GM18870 (cell line): ENCODE results near the gene CDC42BPA.
A peak's percentile ranks its signal among the peaks of the same experiment; 100 is the strongest.

Experiments
- ATAC-seq: cut with Tn5 transposase; IDR thresholded peaks from one replicate; pipeline ENCODE4 v1.9.1; 2021; ENCODE audit warnings: moderate library complexity; ENCODE audit not compliant: unreplicated experiment

The CDC42BPA gene

DNA sequence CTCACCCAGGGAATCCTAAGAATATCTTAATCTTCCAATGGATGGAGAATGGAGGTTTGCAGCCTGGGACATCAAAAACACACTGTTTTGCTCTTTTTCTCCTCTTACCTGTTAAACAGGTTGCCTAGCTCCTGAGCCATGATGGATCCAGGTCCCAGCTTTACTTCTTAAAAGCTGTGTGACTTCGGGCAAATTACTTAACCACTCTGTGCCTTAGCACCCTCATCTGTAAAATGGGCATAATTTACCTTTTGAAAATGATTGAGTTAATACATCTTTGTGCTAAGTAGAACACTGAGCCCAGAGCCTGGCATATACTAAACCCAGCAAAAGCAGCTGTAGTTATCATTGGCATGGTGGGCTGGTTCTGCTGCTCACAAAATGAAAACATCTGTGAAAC, 368.0 kb downstream of the CDC42BPA start:
- no peak for ATAC-seq

DNA sequence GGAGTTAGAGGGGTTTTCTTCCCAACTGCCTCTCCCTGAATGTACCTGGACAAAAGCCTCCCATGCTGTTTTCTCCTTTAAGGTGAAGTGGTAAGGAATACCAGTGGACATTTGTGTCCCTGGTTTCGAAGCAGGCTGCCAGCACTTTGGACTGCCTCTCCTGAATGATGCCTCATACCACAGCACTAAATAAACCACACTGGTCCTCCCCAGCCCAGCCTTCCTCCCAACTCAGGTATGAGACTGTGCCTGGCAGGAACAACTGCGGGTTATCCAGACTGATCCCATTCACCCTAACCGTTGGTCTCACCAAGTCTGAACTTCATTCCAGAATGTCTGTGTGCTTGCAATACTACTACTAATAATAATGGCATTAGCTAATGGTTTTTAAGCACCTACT, 368.9 kb downstream of the CDC42BPA start:
- ATAC-seq, result no peak

DNA sequence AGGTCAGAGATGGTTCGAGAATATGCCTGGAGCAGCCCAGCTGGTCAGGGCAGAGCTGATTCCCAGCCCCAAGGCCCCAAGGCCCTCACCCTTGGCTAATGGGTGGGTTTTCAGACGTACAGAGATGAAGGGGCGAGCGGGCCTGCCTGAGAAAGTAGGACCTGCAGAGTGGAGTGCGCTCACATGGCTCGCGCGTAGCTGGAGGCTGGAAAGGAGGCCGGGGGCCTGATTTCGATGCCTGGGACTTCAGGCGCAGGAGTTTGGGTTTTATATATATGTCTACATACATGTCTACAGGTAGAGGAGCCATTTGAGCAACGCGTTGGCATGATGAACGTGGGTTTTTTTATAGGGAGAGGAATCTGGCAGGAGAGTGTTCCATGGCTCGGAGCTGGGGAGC, 369.3 kb downstream of the CDC42BPA start:
- no peak for ATAC-seq

DNA sequence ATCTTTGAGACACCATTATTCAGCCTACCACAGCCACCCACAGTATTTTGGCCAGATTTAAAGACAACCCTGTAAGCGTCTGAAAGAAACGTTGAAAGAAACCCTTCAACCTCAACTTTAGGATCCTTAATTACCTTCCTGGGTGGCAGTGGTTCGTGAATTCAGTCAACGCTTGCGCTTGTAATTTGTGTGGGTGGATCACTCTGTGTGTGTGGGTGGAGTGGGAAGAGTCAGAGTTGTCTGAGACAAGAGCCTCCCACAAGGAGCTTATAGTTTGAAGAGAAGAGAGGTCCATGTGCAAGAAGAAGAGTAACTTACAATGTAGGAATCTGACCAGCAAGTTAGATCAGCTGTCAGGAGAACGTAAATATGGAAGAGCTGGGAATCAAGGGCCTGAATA, 369.8 kb downstream of the CDC42BPA start:
- no peak for ATAC-seq

DNA sequence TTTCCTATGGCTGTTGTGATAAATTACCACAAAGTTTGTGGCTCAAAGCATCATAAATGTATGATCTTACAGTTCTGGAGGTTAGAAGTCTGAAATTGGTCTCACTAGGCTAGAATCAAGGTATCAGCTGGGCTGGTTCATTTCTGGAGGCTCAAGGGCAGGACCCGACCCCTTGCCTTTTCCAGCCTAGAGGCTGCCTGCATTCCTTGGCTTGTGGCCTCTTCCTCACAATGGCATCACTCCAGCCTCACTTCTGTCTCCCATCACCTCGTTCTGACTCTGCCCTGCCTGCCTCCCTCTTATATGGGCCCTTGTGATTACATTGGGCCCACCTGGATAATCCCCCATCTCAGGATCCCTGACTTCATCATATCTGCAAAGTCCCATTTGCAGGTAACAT, 370.2 kb downstream of the CDC42BPA start:
- no peak for ATAC-seq

DNA sequence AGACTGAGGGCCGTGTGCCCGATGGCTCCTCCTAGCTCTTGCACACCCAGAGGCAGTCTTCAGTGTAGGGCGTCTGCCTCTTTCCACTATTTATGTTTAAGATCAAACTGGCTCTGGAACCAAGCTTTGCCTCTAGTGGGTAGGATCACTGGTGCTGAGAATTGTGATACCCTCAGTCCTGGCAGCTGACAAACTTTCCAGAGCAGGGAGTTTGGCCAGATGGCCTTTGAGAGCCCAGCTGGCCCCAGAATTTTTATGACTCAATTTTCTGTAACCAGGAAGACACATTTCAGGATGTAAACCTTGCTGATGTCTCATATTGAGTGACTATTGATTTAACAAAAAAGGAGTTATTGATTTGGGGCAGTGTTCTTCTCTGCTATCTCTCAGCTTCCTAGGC, 371.5 kb downstream of the CDC42BPA start:
- ATAC-seq, result no peak

DNA sequence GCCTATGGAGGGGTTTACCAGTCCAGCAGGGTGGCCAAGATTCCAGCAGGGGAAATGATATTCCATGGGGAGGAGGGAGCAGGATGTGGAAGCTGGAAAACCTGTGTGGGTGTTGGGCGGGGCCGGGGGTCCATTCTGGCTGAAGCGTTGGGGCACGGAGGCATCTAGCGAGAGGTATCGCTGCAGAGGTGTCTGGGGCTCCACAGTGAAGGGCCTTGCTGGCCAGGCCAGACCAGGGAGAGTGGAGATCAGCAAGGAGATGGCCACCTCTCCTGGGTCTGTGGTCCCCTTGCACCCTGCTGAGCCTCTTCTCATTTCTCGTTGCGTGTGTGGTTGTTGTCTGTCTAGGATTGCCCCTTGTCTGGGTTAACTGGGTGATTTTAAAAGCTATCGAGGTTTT, 372.0 kb downstream of the CDC42BPA start:
- ATAC-seq, result no peak

DNA sequence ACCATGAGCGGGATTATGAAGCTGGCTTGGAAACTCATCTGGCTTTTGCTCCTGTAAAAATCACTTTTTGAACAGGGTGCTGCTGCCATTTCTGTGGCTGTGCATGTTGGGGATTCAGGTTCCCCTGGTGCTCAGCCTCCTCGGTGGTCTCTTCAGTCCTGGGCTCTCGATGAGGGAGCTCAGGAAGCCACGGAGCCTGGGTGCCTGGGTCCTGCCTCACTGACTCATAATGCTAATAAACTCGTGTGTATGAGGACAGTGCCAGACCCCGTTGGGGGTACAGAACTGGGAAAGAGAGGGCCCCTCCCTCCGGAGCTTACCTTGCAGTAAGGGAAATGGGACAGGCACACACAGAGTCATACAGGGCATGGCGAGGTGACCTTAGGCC, 372.4 kb downstream of the CDC42BPA start:
- ATAC-seq, result no peak

DNA sequence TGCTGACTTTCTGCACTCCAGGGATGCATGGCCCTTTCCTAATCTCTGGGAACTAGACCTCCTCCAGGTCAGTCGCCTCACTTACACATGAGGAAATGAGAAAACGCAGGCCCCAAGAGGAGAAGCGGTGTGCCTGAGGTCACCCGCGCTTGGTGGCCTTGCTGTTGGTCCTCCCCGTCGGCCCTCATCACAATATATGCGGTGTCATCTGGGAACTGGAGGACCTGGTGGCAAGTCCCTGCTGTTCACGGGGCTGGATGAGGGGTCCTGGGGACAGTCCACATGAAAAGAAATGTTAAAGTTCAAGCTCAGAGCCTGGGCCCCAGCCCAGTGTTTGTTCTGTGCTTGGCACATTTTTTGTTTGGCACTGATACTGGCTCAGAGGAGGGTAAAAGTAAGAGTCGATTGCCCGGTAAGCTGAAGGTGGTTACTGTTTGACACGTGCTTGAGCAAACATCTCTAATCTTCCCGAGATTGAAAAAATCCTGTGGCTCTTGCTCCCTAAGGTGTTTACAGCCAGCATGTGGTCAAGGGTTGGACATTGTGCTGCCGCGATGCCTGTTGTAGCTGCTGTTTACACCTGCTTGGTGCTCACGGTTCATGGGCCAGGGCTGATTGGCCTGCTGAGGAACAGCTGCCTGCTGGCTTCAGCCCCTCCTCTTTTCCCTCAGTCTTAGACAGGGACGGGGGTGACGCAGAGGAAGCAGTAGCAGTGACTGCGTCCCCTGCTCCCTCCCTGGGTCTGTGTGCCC, 373.0 kb downstream of the CDC42BPA start:
- ATAC-seq, result no peak

DNA sequence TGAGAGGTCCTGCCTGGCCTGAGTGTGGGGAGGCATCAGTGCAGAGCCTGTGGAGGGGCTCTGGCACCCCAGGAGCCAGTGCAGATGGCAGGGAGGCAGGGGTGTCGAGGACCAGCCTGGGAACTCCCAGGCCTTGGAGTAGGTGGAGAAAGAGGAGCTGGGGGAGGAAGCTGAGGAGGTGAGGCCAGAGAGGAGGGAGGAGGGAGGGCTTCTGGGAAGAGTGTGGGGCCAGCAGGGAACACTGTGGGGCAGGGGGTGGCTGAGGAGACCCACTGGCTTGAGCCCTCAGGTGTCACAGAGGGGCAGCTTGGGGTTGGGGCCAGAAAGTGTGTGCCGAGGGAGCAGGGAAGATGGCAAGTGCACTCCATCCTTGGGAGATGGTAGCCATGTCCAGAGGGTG, 374.4 kb downstream of the CDC42BPA start:
- no peak for ATAC-seq

DNA sequence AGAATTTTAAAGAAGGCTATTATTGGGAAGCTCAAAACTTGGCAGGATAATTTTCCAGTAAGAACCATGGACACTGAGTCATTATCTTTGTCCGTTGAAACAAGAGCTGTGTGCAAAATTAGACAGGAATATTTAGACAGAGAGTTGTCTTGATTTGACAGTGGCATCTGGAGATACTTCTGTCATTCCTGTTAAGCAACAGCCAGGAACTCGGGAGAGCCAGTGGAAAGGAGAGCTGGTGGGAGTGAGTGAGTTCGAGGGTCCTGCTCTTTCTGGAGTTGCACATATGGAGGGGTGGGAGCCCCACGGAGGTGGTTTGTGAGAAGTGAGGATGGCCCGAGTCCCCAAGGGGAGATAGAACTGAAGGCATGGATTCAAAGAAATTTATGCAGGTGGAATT, 375.1 kb downstream of the CDC42BPA start:
- no peak for ATAC-seq

DNA sequence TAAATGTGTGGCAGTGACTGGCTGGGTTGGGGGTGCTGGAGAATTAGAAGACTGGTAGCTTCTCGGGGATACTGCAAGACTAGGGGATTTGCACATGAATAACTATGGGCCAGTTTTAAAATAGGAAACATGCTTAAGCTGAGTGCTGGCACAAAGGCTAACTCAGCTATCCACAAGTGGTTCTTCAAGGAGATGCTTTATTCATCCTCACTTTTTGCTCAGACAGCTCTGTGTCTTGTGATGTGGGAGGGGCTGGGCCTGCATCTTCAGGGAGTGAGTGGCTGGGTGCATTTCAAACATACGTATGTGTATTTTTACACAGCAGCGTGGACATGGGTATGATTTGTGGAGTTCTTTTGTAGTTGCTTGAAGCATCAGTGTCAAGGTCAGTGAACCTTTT, 375.9 kb downstream of the CDC42BPA start:
- no peak for ATAC-seq

DNA sequence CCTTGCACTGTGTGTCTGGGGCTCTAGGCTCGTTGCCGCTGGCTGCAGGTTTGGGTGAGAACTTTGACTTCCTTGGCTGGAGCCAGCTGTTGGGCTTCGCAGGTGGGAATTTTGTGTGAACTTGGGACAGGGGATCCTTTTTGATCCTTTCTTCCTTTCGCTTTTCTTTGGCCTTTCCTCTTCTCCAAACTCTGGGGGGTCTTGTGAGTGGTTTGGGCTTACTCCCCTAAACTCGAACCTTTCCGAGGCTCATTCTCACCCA, 377.6 kb downstream of the CDC42BPA start:
- no peak for ATAC-seq

DNA sequence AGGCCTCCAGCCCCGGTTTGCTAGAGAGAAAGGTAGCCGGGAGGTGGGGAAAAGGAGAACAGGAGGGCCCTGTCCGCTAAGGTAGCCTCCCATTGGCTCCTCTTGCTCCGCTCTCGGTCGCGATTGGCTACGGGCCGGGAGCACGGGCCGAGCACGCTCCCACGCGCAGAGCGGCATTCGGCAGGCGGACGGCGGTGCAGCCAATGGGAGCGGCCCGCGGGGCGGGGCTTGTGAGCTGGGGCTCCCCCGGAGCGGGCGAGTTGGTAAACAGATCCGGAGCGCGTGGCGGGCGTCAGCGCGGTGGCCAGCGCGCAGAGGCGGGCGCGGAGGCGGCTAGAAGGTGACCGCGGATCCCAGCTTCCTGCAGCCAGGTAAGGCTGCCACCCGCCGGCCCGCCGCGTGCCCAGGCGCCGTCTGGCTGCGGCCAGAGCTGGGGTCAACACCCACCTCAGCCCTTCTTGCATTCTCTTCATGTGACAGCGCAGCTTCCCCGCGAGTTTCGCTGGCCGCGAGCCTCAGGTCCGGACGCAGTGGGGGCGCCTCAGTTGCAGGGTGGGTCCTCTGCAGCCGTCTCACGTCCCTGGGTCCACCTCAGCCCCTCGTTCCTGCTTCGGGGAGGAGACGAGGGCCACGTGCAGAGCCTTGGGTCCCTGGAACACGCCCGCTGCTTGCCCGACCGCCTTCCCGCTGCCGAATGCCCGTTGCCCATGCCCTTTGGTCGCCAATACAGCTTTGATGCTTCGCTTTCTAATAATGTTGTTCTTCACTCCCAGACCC, 378.1 kb downstream of the CDC42BPA start, which contains the start of gene COQ8A:
TSS of gene COQ8A (plus strand) at position 266 of the 777 bp plus-strand sequence. CDS start 21,092 bp downstream, outside the sequence.
- peak; percentile 94 for ATAC-seq
